ENCODE data around the gene APH1B.
"Not testable (repeated sequence)": the region's sequence is repeated elsewhere in the genome, so short reads cannot be mapped to it uniquely, and the experiment has no call there.

The APH1B gene

DNA sequence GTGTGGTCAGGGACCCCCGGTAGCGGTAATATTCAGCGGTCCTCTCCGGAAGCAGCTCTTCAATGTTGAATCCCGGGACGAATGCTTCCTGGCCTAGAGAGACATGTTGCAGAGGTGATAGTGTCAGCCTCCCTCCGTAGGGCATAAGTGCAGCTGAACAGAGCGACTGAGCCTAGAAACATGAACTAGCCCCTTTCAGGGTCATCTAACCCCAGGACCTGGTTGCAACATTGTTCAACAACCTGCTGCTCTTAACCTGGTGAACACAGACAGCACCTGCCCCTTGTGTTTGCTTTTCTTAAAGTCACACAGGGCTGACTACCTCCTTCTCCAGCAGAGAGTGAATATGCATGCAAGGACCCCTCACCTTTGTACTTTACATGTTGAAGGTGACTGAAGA, 62.9 kb downstream of the APH1B start (continued):
- TF ChIP-seq KLF9 (tag by site-specific recombination; IDR thresholded peaks at IDR 0.05; ENCODE audit: low read depth) (no peak), ZNF394 (tag by site-specific recombination; IDR thresholded peaks at IDR 0.05; ENCODE audit: borderline replicate concordance) (no peak)

GRCh38 chr15:63340878-63341277, 63.5 kb downstream of the APH1B start:
- no peak for TF ChIP-seq ZNF169 (tag by site-specific recombination; IDR thresholded peaks at IDR 0.05)
- TF ChIP-seq ZNF610 (tag by site-specific recombination; IDR thresholded peaks at IDR 0.05; ENCODE audit: borderline replicate concordance): no peak
- TF ChIP-seq ZNF404 (tag by site-specific recombination; IDR thresholded peaks at IDR 0.05): no peak
- no peak for TF ChIP-seq ZNF704 (tag by site-specific recombination; IDR thresholded peaks at IDR 0.05)
- no peak for TF ChIP-seq BCL11B (tag by site-specific recombination; IDR thresholded peaks at IDR 0.05; ENCODE audit: low read depth)
- TF ChIP-seq ZNF114 (tag by site-specific recombination; IDR thresholded peaks at IDR 0.05): no peak
- TF ChIP-seq ZNF202 (tag by site-specific recombination; IDR thresholded peaks at IDR 0.05; ENCODE audit: borderline replicate concordance): no peak
- no peak for TF ChIP-seq ZNF155 (tag by site-specific recombination; IDR thresholded peaks at IDR 0.05)
- TF ChIP-seq ZNF660 (tag by site-specific recombination; IDR thresholded peaks at IDR 0.05): no peak
- no peak for TF ChIP-seq ZNF473 (tag by site-specific recombination; IDR thresholded peaks at IDR 0.05)
- Histone ChIP-seq H3K36me3 (ENCODE audit: control insufficient read depth in 2 of 2, insufficient read depth in 1 of 2, low read length in 2 of 2) (no peaks in the 10 kb centered on the region), H3K9me3 (ENCODE audit: control insufficient read depth, insufficient read depth, low read depth, low read length) (no peaks in the 10 kb centered on the region), H3K4me3 (ENCODE audit: low read depth, low read length) (no peak overlapping the region), H3K27ac (ENCODE audit: extremely low read depth, low read depth, low read length) (no peak overlapping the region), H3K4me1 (ENCODE audit: control insufficient read depth, insufficient read depth, low read length) (no peaks in the 10 kb centered on the region)
- ChIA-PET POLR2A (no interaction called here), CTCF (no interaction called here)

- TF ChIP-seq ZBTB17 (tag by site-specific recombination; IDR thresholded peaks at IDR 0.05): no peak
- TF ChIP-seq ZNF112 (tag by site-specific recombination; IDR thresholded peaks at IDR 0.05): no peak
- TF ChIP-seq ZNF843 (tag by site-specific recombination; IDR thresholded peaks at IDR 0.05): no peak
- no peak for TF ChIP-seq ZNF174 (tag by site-specific recombination; IDR thresholded peaks at IDR 0.05)
- no peak for TF ChIP-seq ATF2 (tag by site-specific recombination; IDR thresholded peaks at IDR 0.05; ENCODE audit: low read depth)
- TF ChIP-seq SCRT2 (tag by site-specific recombination; IDR thresholded peaks at IDR 0.05): peak; percentile 76
- no peak for TF ChIP-seq ZNF777 (tag by site-specific recombination; IDR thresholded peaks at IDR 0.05; ENCODE audit: borderline replicate concordance)
- TF ChIP-seq ZSCAN30 (tag by site-specific recombination; IDR thresholded peaks at IDR 0.05): no peak
- TF ChIP-seq SCRT1 (tag by site-specific recombination; IDR thresholded peaks at IDR 0.05; ENCODE audit: borderline replicate concordance): 0 out of 2 replicates have a peak, but pooled peaks have one; percentile 20
- TF ChIP-seq KLF10 (tag by site-specific recombination; IDR thresholded peaks at IDR 0.05): no peak
- TF ChIP-seq ZNF302 (tag by site-specific recombination; IDR thresholded peaks at IDR 0.05; ENCODE audit: low read depth): no peak
- TF ChIP-seq ZNF366 (tag by site-specific recombination; conservative IDR thresholded peaks at IDR 0.05): no peak
- TF ChIP-seq ZNF645 (tag by site-specific recombination; IDR thresholded peaks at IDR 0.05): no peak
- TF ChIP-seq ZIC2 (tag by site-specific recombination; IDR thresholded peaks at IDR 0.05): no peak
Observed at GRCh38 chr15:63341898-63342297, 64.5 kb downstream of the APH1B start.

GRCh38 chr15:63342996-63343562, 65.7 kb downstream of the APH1B start:
- H3K4me1 ChIP-seq (ENCODE audit: control insufficient read depth, insufficient read depth, low read length): peaks cover 13% of the 10 kb centered on the region
- CTCF ChIA-PET; POLR2A ChIA-PET; H3K4me3 ChIP-seq (ENCODE audit: low read depth, low read length); H3K27ac ChIP-seq (ENCODE audit: extremely low read depth, low read depth, low read length); H3K9me3 ChIP-seq (ENCODE audit: control insufficient read depth, insufficient read depth, low read depth, low read length); H3K36me3 ChIP-seq (ENCODE audit: control insufficient read depth in 2 of 2, insufficient read depth in 1 of 2, low read length in 2 of 2): not testable (repeated sequence)

More at GRCh38 chr15:63341898-63342297, 64.5 kb downstream of the APH1B start:
- Histone ChIP-seq H3K4me1 (ENCODE audit: control insufficient read depth, insufficient read depth, low read length) (peaks cover 3% of the 10 kb centered on the region; the same call in 1 of the 2 replicates), H3K27ac (ENCODE audit: extremely low read depth, low read depth, low read length) (no peak overlapping the region), H3K4me3 (ENCODE audit: low read depth, low read length) (no peak overlapping the region), H3K36me3 (ENCODE audit: control insufficient read depth in 2 of 2, insufficient read depth in 1 of 2, low read length in 2 of 2) (no peaks in the 10 kb centered on the region), H3K9me3 (ENCODE audit: control insufficient read depth, insufficient read depth, low read depth, low read length) (no peaks in the 10 kb centered on the region)
- ChIA-PET POLR2A (no interaction called here), CTCF (interaction anchor here (0.7 kb wide), 1 partner anchor 25 kb away, joined by 3 read pairs; no protein-coding TSS in a partner anchor)
